ENCODE measurements around the gene GRID1.

Gene GRID1

GRCh38 chr10:86282664-86283465 is 83.7 kb downstream of the GRID1 start:
- TF ChIP-seq CTCF (IDR thresholded peaks at IDR 0.05): no peak
- no peak for TF ChIP-seq ZFX (IDR thresholded peaks at IDR 0.05; ENCODE audit: borderline replicate concordance)
- H3K27ac ChIP-seq: no peak overlapping the region

GRCh38 chr10:86281396-86281795 is 85.2 kb downstream of the GRID1 start:
- no peak for TF ChIP-seq ZFX (IDR thresholded peaks at IDR 0.05; ENCODE audit: borderline replicate concordance)
- TF ChIP-seq CTCF (IDR thresholded peaks at IDR 0.05): no peak
- H3K27ac ChIP-seq: no peak overlapping the region

- TF ChIP-seq ZFX (IDR thresholded peaks at IDR 0.05; ENCODE audit: borderline replicate concordance) (no peak), CTCF (IDR thresholded peaks at IDR 0.05) (no peak)
- no peak overlapping the region for H3K27ac ChIP-seq
Observed at GRCh38 chr10:86269332-86269731, 97.3 kb downstream of the GRID1 start.

DNA sequence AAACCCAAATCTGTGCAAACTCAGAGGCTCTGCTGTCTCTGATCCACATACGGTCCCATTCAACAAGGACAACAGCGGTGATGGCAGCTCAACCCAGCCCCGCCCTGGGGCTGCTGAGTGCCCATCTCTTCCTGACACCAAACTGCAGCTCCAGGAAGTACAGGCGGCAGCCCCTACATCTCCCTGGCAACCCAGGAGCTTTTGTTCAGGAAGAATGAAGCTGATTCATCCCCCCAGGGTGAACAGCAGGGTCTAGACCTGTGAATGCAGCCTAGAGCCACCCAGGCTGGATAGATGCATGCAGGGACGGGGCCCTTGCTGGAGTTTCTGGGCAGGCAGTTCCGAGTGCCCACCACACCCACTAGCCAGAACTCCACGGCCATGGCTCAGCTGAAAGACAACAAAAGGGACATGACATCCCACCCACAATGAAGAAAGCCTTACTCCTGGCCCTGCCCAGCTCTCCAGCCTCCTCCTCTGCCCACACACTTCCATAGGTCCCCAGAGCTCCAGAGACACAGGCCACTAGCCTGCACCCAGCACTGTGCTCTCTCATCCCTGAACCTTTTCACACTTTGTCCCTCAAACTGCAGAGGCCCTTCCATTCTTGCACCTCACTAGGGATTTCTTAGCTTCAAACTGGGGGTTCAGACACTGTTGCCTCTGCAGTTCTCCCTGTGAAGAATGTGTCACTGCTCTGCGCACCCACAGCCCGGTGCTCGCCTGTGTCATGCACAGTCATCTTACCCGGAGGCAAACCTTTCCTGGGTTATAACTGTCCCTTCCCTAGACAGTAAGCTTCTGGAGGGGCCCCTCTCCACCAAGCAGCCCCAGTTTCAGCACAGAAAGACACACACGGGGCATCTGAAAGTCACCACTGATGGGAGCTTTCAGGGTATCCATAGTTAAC is 99.1 kb downstream of the GRID1 start:
- TF ChIP-seq CTCF (IDR thresholded peaks at IDR 0.05): no peak
- no peak for TF ChIP-seq ZFX (IDR thresholded peaks at IDR 0.05; ENCODE audit: borderline replicate concordance)
- no peak overlapping the region for H3K27ac ChIP-seq

DNA sequence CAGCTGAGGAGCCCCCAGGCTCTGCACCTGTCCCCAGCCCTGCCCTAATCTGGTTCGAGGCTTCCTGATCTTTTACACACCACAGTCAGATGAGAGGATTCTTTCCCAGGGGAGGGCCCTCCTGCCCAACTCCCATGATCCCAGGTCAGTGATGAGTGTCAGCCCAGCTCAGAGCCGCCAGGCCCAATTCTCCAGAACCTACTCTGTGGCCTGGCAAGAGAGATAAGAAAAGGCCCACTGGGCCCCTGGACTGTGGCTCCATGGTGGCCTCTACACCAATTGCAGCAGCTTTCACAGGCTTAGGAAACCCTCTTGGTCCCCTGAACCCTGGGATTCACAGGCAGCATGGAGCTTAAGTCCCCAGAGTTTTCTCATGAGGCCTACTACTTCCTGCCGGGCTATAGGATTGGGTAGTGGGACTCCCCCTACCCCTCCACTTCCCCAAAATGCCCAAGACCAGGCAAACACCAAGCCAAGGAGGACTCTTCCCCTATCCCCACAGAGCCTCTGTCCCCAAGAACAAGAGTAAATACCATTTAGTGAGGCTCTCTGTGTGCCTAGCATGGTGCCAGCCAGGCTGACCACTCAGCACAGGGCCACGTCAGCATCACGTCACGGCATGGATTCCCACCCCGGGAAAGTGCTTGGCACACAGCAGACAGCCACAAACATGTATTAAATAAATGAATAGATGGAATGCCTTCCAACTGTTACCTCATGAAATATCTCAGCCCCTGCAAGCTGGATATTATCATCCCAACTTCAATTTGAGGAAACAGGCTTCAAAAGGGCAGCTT is 100.0 kb downstream of the GRID1 start:
- TF ChIP-seq ZFX (IDR thresholded peaks at IDR 0.05; ENCODE audit: borderline replicate concordance) (no peak), CTCF (IDR thresholded peaks at IDR 0.05) (no peak)

DNA sequence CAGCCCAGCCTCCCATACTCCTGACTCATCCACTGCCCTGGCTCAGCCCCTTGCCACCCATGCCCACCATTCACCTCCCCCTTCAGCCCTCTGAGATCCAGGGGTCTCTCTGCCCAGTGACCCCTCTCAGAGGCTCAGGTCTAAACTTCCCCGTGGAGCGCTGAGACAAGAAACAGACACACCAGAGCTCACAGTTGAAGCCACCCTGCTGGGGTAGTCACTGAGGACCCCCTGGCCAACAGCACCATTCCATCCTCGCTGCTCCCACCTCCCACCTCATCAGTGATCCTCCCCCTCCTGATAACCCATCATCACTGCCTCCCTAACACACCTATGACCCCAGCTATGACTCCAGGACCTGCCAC is 100.7 kb downstream of the GRID1 start:
- no peak overlapping the region for H3K27ac ChIP-seq
- no peak for TF ChIP-seq CTCF (IDR thresholded peaks at IDR 0.05)
- no peak for TF ChIP-seq ZFX (IDR thresholded peaks at IDR 0.05; ENCODE audit: borderline replicate concordance)

More for the DNA sequence above, 100.0 kb downstream of the GRID1 start:
- H3K27ac ChIP-seq: no peak overlapping the region

Data from 22Rv1 (cell line).